COLO668 (cell line): ENCODE measurements around the gene CDK5.

Experiments
- DNase-seq: peaks from one replicate; lab custom pipeline; 2025; ENCODE audit not compliant: unreplicated experiment; lab: John Stamatoyannopoulos, UW

Gene CDK5

GRCh38 chr7:151057506-151057988 lies at the start of gene CDK5:
CDK5 (minus strand) TSS chr7:151057897; CDS start chr7:151057848, 49 bp downstream.
- no peak for DNase-seq

GRCh38 chr7:151104411-151105235 lies 46.9 kb upstream of the CDK5 start:
- no peak for DNase-seq

GRCh38 chr7:151103973-151104372 lies 46.3 kb upstream of the CDK5 start:
- no peak for DNase-seq

- DNase-seq = no peak
Measured at GRCh38 chr7:151102991-151103390, 45.3 kb upstream of the CDK5 start.

- no peak for DNase-seq
Measured at GRCh38 chr7:151101621-151102396, 44.1 kb upstream of the CDK5 start.

- DNase-seq = no peak
Measured at GRCh38 chr7:151100921-151101320, 43.2 kb upstream of the CDK5 start.

- DNase-seq = no peak
Measured at GRCh38 chr7:151099486-151100211, 42.0 kb upstream of the CDK5 start.

- no peak for DNase-seq
Measured at GRCh38 chr7:151095828-151096475, 38.3 kb upstream of the CDK5 start.

GRCh38 chr7:151095123-151095797 lies 37.6 kb upstream of the CDK5 start:
- no peak for DNase-seq

GRCh38 chr7:151094675-151095074 lies 37.0 kb upstream of the CDK5 start:
- no peak for DNase-seq

GRCh38 chr7:151093748-151094147 lies 36.1 kb upstream of the CDK5 start:
- no peak for DNase-seq

- DNase-seq = no peak
Measured at GRCh38 chr7:151091988-151092387, 34.3 kb upstream of the CDK5 start.

- peak; percentile 15 for DNase-seq
Measured at GRCh38 chr7:151091431-151091830, 33.7 kb upstream of the CDK5 start.

- DNase-seq = no peak
Measured at GRCh38 chr7:151091003-151091402, 33.3 kb upstream of the CDK5 start.

GRCh38 chr7:151089893-151090730 lies 32.4 kb upstream of the CDK5 start:
- DNase-seq = no peak

- peak; percentile 67 for DNase-seq
Measured at GRCh38 chr7:151088856-151089699, 31.4 kb upstream of the CDK5 start.

GRCh38 chr7:151088019-151088855 lies 30.5 kb upstream of the CDK5 start:
- DNase-seq = peak; percentile 31
